WTC11 (cell line): ENCODE data around the gene SYNPO. TPM values are rescaled to one million over a fixed set of nuclear protein-coding genes. Genes with fewer than 3 reads are reported as not detected.

ENCODE experiments used
- ATAC-seq: fragments of 200-7000 bp; cut with Tn5 transposase; 2 replicates; pipeline ENCODE4 v1.10.0; 2021; ENCODE audit warnings: mild to moderate bottlenecking, moderate library complexity
- CTCF ChIA-PET: fragments of 300-600 bp; sonication (Branson Sonifier 250); formaldehyde crosslinking; loops from one replicate; lab custom pipeline; 2021; ENCODE audit warnings: antibody characterized with exemption; lab: Charles Lee
- POLR2A ChIA-PET: fragments of 350-600 bp; sonication (Branson Sonifier 250); formaldehyde crosslinking; loops from one replicate; lab custom pipeline; 2021; ENCODE audit warnings: antibody characterized with exemption; lab: Charles Lee
- DNase-seq: peaks from one replicate; pipeline ENCODE4 v3.0.0; 2021; ENCODE audit warnings: low spot score
- H3K27ac Mint-ChIP-seq: 2 replicates; pipeline ENCODE4 v1.8.0; 2021; ENCODE audit warnings: mixed read lengths
- H3K27me3 Mint-ChIP-seq: 2 replicates; pipeline ENCODE4 v1.8.0; 2021; ENCODE audit warnings: low read depth, mild to moderate bottlenecking, moderate library complexity, mixed read lengths
- H3K36me3 Mint-ChIP-seq: 2 replicates; pipeline ENCODE4 v1.8.0; 2021; ENCODE audit warnings: mixed read lengths
- H3K4me1 Mint-ChIP-seq: 2 replicates; pipeline ENCODE4 v1.8.0; 2022; ENCODE audit warnings: mixed read lengths
- H3K4me3 Mint-ChIP-seq: 2 replicates; pipeline ENCODE4 v1.8.0; 2021; ENCODE audit warnings: mild to moderate bottlenecking, moderate library complexity, mixed read lengths
- H3K9me3 Mint-ChIP-seq: 2 replicates; pipeline ENCODE4 v1.8.0; 2021; ENCODE audit warnings: mixed read lengths
- NR2C2 ChIP-seq: sonication (generic); formaldehyde crosslinking; IDR thresholded peaks from 2 replicates; pipeline ENCODE4 v1.8.0; 2022; ENCODE audit warnings: mild to moderate bottlenecking, missing genetic modification reagents
- TEAD1 ChIP-seq: sonication (generic); formaldehyde crosslinking; IDR thresholded peaks from 2 replicates; pipeline ENCODE4 v1.8.0; 2022; ENCODE audit warnings: mild to moderate bottlenecking, missing genetic modification reagents
- ZBTB21 ChIP-seq: sonication (generic); formaldehyde crosslinking; IDR thresholded peaks from 2 replicates; pipeline ENCODE4 v1.8.1; 2023; ENCODE audit warnings: mild to moderate bottlenecking, missing genetic modification reagents, borderline replicate concordance
- ZMAT4 ChIP-seq: fragments of 250-450 bp; sonication (Bioruptor Pico); IDR thresholded peaks from 2 replicates; pipeline ENCODE4 v1.9.0; 2021; ENCODE audit warnings: mild to moderate bottlenecking
- ZNF232 ChIP-seq: sonication (generic); formaldehyde crosslinking; IDR thresholded peaks from 2 replicates; pipeline ENCODE4 v1.8.0; 2022; ENCODE audit warnings: mild to moderate bottlenecking, missing genetic modification reagents
- total RNA-seq: library from RNA; stranded (reverse); gene quantifications from 3 replicates; pipeline ENCODE4 v1.2.3, GENCODE V29; 2021

The SYNPO gene
- total RNA-seq, 1 experiment from 2014 or later, result 2.1 TPM

DNA sequence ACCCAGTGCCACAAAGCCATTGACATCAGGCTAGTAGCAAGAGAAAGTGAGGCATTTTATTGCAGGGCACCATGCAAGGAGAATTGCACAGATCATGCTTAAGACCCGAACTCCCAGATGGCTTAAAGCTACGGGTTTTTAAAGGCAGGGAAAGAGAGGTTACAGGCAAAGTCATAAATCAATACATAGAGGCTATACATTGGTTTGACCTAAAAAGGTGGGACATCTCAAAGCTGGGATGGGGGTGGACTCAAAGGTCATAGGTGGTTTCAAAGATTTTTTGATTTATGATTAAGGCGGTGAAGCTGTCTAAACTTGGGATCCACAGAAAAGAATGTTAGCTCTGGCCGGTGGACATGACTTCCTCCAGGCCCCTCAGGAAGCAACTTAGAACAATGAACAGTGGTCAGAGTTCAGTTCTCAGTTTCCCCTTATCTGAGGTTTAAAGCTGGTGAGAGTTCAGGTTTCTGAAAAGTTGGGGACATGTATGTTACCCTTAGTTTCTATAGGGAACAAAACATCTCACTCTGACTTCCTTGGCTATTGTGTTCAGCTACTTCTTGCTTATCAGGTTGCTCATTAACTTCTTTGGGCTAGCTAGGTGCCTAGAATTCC lies 66.4 kb downstream of the SYNPO start:
- peaks cover 4% of the 10 kb centered on the region; the same call in 1 of the 2 replicates for H3K4me1 Mint-ChIP-seq
- no peak for TF ChIP-seq ZBTB21 (CRISPR knock-in tag)
- no peak for TF ChIP-seq NR2C2 (CRISPR knock-in tag)
- TF ChIP-seq ZMAT4 (CRISPR knock-in tag), result no peak
- TF ChIP-seq ZNF232 (CRISPR knock-in tag), result no peak
- no peak for TF ChIP-seq TEAD1 (CRISPR knock-in tag)
- TF ChIP-seq, all 79 proteins: peak for 0
- no peak for DNase-seq
- Mint-ChIP-seq H3K27ac (no peak overlapping the region), H3K9me3 (no peaks in the 10 kb centered on the region), H3K36me3 (peaks cover 10% of the 10 kb centered on the region), H3K27me3 (no peaks in the 10 kb centered on the region; the same call in 1 of the 2 replicates), H3K4me3 (no peak overlapping the region)
- ChIA-PET CTCF (no interaction called here), POLR2A (no interaction called here)
- ATAC-seq, result no peak

Other genes starting within 250 kb of the SYNPO start
- 28.2 to 47.6 TPM (median 44.3 TPM) in 3 replicates for gene CD74, start 227.8 kb upstream of the SYNPO start, total RNA-seq
- gene RPS14, start 190.9 kb upstream of the SYNPO start, total RNA-seq, result 2,564 to 2,814 TPM (median 2,812 TPM) in 3 replicates
- gene NDST1, start 132.5 kb upstream of the SYNPO start, total RNA-seq, result 58.1 to 69.9 TPM (median 61.5 TPM) in 3 replicates
- 11.6 to 14.5 TPM (median 13.7 TPM) in 3 replicates for gene MYOZ3, start 20.6 kb downstream of the SYNPO start, total RNA-seq
- gene RBM22, start 60.4 kb downstream of the SYNPO start, total RNA-seq, result 28.7 to 34.0 TPM (median 31.6 TPM) in 3 replicates
- 41.1 to 43.9 TPM (median 43.2 TPM) in 3 replicates for gene DCTN4, start 118.4 kb downstream of the SYNPO start, total RNA-seq
- gene SMIM3, start 138.1 kb downstream of the SYNPO start, total RNA-seq, result 11.1 to 14.1 TPM (median 12.2 TPM) in 3 replicates
- 0.30 to 0.31 TPM in 2 of 3 replicates, not detected in the other for gene IRGM, start 205.9 kb downstream of the SYNPO start, total RNA-seq